ENCODE measurements around the gene WDR35.

WDR35 gene

GRCh38 chr2:19870792-19871191 is 119.1 kb downstream of the WDR35 start:
- TF ChIP-seq POLR2A (IDR thresholded peaks at IDR 0.05; ENCODE audit: low read depth, low read length), result no peak
- no peak for DNase-seq (ENCODE audit: insufficient read length, low spot score)
- FAIRE-seq, result no peak

GRCh38 chr2:19868701-19869580 is 121.0 kb downstream of the WDR35 start:
- FAIRE-seq, result no peak
- no peak for DNase-seq (ENCODE audit: insufficient read length, low spot score)
- TF ChIP-seq POLR2A (IDR thresholded peaks at IDR 0.05; ENCODE audit: low read depth, low read length), result no peak

GRCh38 chr2:19868224-19868623 is 121.7 kb downstream of the WDR35 start:
- DNase-seq (ENCODE audit: insufficient read length, low spot score) (no peak), FAIRE-seq (no peak)
- no peak for TF ChIP-seq POLR2A (IDR thresholded peaks at IDR 0.05; ENCODE audit: low read depth, low read length)

GRCh38 chr2:19866771-19867170 is 123.1 kb downstream of the WDR35 start:
- DNase-seq (ENCODE audit: insufficient read length, low spot score) (no peak), FAIRE-seq (no peak)
- no peak for TF ChIP-seq POLR2A (IDR thresholded peaks at IDR 0.05; ENCODE audit: low read depth, low read length)

GRCh38 chr2:19865151-19865550 is 124.8 kb downstream of the WDR35 start:
- TF ChIP-seq POLR2A (IDR thresholded peaks at IDR 0.05; ENCODE audit: low read depth, low read length), result no peak
- FAIRE-seq (no peak), DNase-seq (ENCODE audit: insufficient read length, low spot score) (no peak)

- DNase-seq (ENCODE audit: insufficient read length, low spot score), result no peak
- no peak for TF ChIP-seq POLR2A (IDR thresholded peaks at IDR 0.05; ENCODE audit: low read depth, low read length)
- FAIRE-seq, result no peak
Measured at GRCh38 chr2:19864381-19864780, 125.5 kb downstream of the WDR35 start.

GRCh38 chr2:19863303-19864041 is 126.4 kb downstream of the WDR35 start:
- no peak for TF ChIP-seq POLR2A (IDR thresholded peaks at IDR 0.05; ENCODE audit: low read depth, low read length)
- FAIRE-seq, result no peak
- DNase-seq (ENCODE audit: insufficient read length, low spot score), result peak; percentile 72

- DNase-seq (ENCODE audit: insufficient read length, low spot score) (peak; percentile 63), FAIRE-seq (no peak)
- no peak for TF ChIP-seq POLR2A (IDR thresholded peaks at IDR 0.05; ENCODE audit: low read depth, low read length)
Measured at GRCh38 chr2:19861813-19862212, 128.1 kb downstream of the WDR35 start.
